CD8-positive, alpha-beta memory T cell (primary cell): ENCODE measurements around the gene FBXW12. TPM values are rescaled to one million over a fixed set of nuclear protein-coding genes. Genes with fewer than 3 reads are reported as not detected.
"Not testable (repeated sequence)": the region's sequence is repeated elsewhere in the genome, so short reads cannot be mapped to it uniquely, and the experiment has no call there.

ENCODE experiments used
- CTCF ChIA-PET: fragments of 350-600 bp; sonication (Branson Sonifier 250); formaldehyde crosslinking; loops from one replicate; lab custom pipeline; 2021; ENCODE audit warnings: antibody characterized with exemption; lab: Charles Lee
- POLR2A ChIA-PET: fragments of 350-600 bp; sonication (Branson Sonifier 250); formaldehyde crosslinking; loops from one replicate; lab custom pipeline; 2021; ENCODE audit warnings: antibody characterized with exemption; lab: Charles Lee
- DNase-seq, 5 donors: peaks; one replicate each; pipeline versions ENCODE4 v3.0.0 to v3.0.0-alpha.2; 2020 to 2022; ENCODE audit warnings: mixed read lengths in 1 of 5
- H3K27ac ChIP-seq: one replicate; pipeline ENCODE4 v1.7.0; 2013; ENCODE audit warnings: low read depth, mild to moderate bottlenecking, low read length, moderate library complexity
- H3K27me3 ChIP-seq: 2 replicates; pipeline ENCODE4 v1.7.0; 2013; ENCODE audit warnings: low read length, mild to moderate bottlenecking; ENCODE audit not compliant: insufficient read depth, poor library complexity, severe bottlenecking
- H3K36me3 ChIP-seq: 2 replicates; pipeline ENCODE4 v1.7.0; 2013; ENCODE audit warnings: mild to moderate bottlenecking, low read length, moderate library complexity; ENCODE audit not compliant: insufficient read depth
- H3K4me1 ChIP-seq: 2 replicates; pipeline ENCODE4 v1.7.0; 2013; ENCODE audit warnings: mild to moderate bottlenecking, low read length, moderate library complexity; ENCODE audit not compliant: insufficient read depth
- H3K4me3 ChIP-seq: 2 replicates; pipeline ENCODE4 v1.7.0; 2013; ENCODE audit warnings: mild to moderate bottlenecking, low read length
- H3K9me3 ChIP-seq: 2 replicates; pipeline ENCODE4 v1.7.0; 2013; ENCODE audit warnings: mild to moderate bottlenecking, low read length
- H3K27ac Mint-ChIP-seq, 8 donors: one replicate each; pipeline ENCODE4 v1.8.0; 2020 to 2021; ENCODE audit warnings: mixed read lengths in 8 of 8, mild to moderate bottlenecking in 6 of 8, inconsistent platforms in 3 of 8, moderate library complexity in 3 of 8
- H3K27me3 Mint-ChIP-seq, 2 donors: one replicate each; pipeline ENCODE4 v1.8.0; 2020 to 2021; ENCODE audit warnings: mixed read lengths in 2 of 2, mild to moderate bottlenecking in 1 of 2, moderate library complexity in 1 of 2
- H3K36me3 Mint-ChIP-seq, 3 donors: one replicate each; pipeline ENCODE4 v1.8.0; 2020 to 2021; ENCODE audit warnings: mixed read lengths in 3 of 3, inconsistent platforms in 1 of 3, mild to moderate bottlenecking in 1 of 3
- H3K4me1 Mint-ChIP-seq, 3 donors: one replicate each; pipeline ENCODE4 v1.8.0; 2020 to 2021; ENCODE audit warnings: mixed read lengths in 3 of 3, inconsistent platforms in 1 of 3, mild to moderate bottlenecking in 1 of 3
- H3K4me3 Mint-ChIP-seq, 7 donors: one replicate each; pipeline ENCODE4 v1.8.0; 2020 to 2021; ENCODE audit warnings: mixed read lengths in 7 of 7, mild to moderate bottlenecking in 6 of 7, moderate library complexity in 4 of 7, inconsistent platforms in 2 of 7
- H3K9me3 Mint-ChIP-seq, 5 donors: one replicate each; pipeline ENCODE4 v1.8.0; 2020 to 2022; ENCODE audit warnings: mixed read lengths in 5 of 5, mild to moderate bottlenecking in 3 of 5, moderate library complexity in 2 of 5, inconsistent platforms in 1 of 5
- polyA plus RNA-seq: library from polyadenylated mRNA; unstranded; fragments of 300-500 nt; fragmentation: Illumina TruSeq; gene quantifications from one replicate; pipeline ENCODE4 v1.2.3, GENCODE V29; 2021
- total RNA-seq, 2 experiments: library from RNA; stranded (reverse); gene quantifications; one replicate each; pipeline ENCODE4 v1.2.3, GENCODE V29; 2021

FBXW12 gene
- total RNA-seq (not detected), polyA plus RNA-seq (not detected)

DNA sequence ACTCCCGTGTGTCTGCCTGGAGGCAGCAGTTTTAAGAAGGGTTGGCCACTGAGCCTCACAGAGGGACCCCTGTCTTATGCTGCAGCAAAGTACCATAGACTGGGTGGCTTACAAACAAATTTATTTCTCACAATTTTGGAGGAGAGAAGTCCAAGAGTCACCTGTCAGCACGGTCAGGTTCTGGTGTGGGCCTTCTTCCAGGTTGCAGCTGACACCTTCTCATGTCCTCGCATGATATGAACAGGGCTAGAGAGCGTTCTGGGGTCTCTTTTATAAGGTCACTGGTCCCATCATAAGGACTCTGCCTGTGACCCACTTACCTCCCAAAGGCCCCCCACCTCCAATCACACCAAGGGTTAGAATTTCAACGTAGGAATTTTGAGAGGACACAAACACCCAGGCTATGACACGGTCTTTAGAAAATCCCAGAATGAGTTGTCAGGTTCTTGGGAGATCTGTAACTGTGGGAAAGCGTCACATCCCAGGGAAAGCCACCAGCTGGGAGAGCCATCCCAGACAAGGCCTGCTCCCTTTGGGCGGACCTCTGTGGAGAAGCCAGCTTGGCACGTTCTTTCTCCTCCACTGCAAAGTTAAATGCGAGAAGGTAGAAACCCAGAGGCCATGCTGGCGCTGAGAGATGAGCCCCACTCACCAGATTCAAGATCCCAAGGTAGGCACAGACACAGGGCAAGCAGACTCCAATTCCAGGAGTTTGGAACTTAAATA, at the start of gene FBXW12:
Gene FBXW12 (plus strand): TSS at position 569 of the 726 bp plus-strand sequence. CDS start 549 bp downstream, outside the sequence.
- no peak within 1 kb of the TSS for H3K27ac ChIP-seq
- no peaks in the 10 kb centered on the region for H3K9me3 ChIP-seq
- H3K27me3 Mint-ChIP-seq = peaks cover 0 to 1% of the 10 kb centered on the region in 2 donors
- H3K4me1 ChIP-seq = no peaks in the 10 kb centered on the region
- CTCF ChIA-PET = interaction anchor here (1.2 kb wide), 1 partner anchor 64 kb away, joined by 4 read pairs; no protein-coding TSS in a partner anchor
- no peak within 1 kb of the TSS for H3K4me3 Mint-ChIP-seq
- DNase-seq = no peak
- H3K36me3 Mint-ChIP-seq = no peaks in the 10 kb centered on the region
- no peaks in the 10 kb centered on the region for H3K9me3 Mint-ChIP-seq
- POLR2A ChIA-PET = no interaction called here
- no peaks in the 10 kb centered on the region for H3K4me1 Mint-ChIP-seq
- H3K27me3 ChIP-seq = no peaks in the 10 kb centered on the region
- H3K36me3 ChIP-seq = no peaks in the 10 kb centered on the region
- H3K4me3 ChIP-seq = no peak within 1 kb of the TSS
- H3K27ac Mint-ChIP-seq = peak within 1 kb of the TSS in 1 of 8 donors; percentile 2

GRCh38 chr3:48331706-48332435, 40.1 kb upstream of the FBXW12 start:
- CTCF ChIA-PET, POLR2A ChIA-PET: not testable (repeated sequence)

GRCh38 chr3:48333346-48334245, 38.4 kb upstream of the FBXW12 start, which contains the start of gene SPINK8:
TSS of gene SPINK8 (minus strand) at chr3:48333661. CDS start at chr3:48328341, 5,320 bp downstream.
- CTCF ChIA-PET = not testable (repeated sequence)
- POLR2A ChIA-PET = interaction anchor here (0.6 kb wide), 1 partner anchor 16 kb away, joined by 5 read pairs; no protein-coding TSS in a partner anchor
- H3K27me3 Mint-ChIP-seq = peaks cover 26 to 41% of the 10 kb centered on the region in 2 donors

More at GRCh38 chr3:48331706-48332435, 40.1 kb upstream of the FBXW12 start:
- not testable (repeated sequence) for H3K4me1 Mint-ChIP-seq, H3K9me3 ChIP-seq, H3K27me3 ChIP-seq, H3K4me3 Mint-ChIP-seq, H3K4me3 ChIP-seq, H3K27ac Mint-ChIP-seq, H3K4me1 ChIP-seq, H3K36me3 Mint-ChIP-seq, DNase-seq, H3K9me3 Mint-ChIP-seq, H3K36me3 ChIP-seq, H3K27ac ChIP-seq
- peaks cover 16 to 42% of the 10 kb centered on the region in 2 donors for H3K27me3 Mint-ChIP-seq

DNA sequence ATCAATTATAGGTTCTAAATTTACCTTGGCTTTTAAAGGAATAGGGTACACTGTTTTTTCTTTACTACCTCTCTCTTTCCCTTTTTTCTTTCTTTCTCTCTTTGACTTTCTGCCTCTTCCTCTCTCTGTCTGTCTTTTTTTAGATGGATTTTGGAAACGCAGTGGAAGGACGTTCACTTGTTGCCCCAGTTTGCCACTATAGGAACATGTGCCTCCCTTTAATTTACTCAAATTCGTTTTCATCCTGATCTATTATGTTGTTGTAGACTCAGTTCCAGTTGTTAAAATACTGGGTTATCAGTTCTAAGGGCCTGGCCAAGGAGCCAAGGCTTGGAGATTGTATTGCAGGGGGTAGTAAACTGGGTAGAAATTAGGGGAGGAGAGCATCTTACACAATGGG, 37.4 kb upstream of the FBXW12 start:
- Histone ChIP-seq H3K27me3 (no peaks in the 10 kb centered on the region), H3K9me3 (no peaks in the 10 kb centered on the region), H3K4me3 (no peak overlapping the region), H3K4me1 (no peaks in the 10 kb centered on the region), H3K36me3 (no peaks in the 10 kb centered on the region), H3K27ac (no peak overlapping the region)
- no peaks in the 10 kb centered on the region for H3K36me3 Mint-ChIP-seq
- CTCF ChIA-PET = no interaction called here
- no peak for DNase-seq
- no peak overlapping the region for H3K27ac Mint-ChIP-seq
- H3K4me3 Mint-ChIP-seq = no peak overlapping the region
- H3K27me3 Mint-ChIP-seq = peaks cover 26 to 41% of the 10 kb centered on the region in 2 donors
- POLR2A ChIA-PET = no interaction called here
- H3K4me1 Mint-ChIP-seq = no peaks in the 10 kb centered on the region
- H3K9me3 Mint-ChIP-seq = no peaks in the 10 kb centered on the region

More at GRCh38 chr3:48333346-48334245, 38.4 kb upstream of the FBXW12 start, which contains the start of gene SPINK8:
- H3K4me3 ChIP-seq, H3K4me1 ChIP-seq, H3K36me3 Mint-ChIP-seq, H3K36me3 ChIP-seq, H3K27ac ChIP-seq, H3K27me3 ChIP-seq, H3K9me3 Mint-ChIP-seq, DNase-seq, H3K4me3 Mint-ChIP-seq, H3K4me1 Mint-ChIP-seq, H3K9me3 ChIP-seq: not testable (repeated sequence)
- peak within 1 kb of the TSS in 1 of 8 donors; percentile 3 for H3K27ac Mint-ChIP-seq

DNA sequence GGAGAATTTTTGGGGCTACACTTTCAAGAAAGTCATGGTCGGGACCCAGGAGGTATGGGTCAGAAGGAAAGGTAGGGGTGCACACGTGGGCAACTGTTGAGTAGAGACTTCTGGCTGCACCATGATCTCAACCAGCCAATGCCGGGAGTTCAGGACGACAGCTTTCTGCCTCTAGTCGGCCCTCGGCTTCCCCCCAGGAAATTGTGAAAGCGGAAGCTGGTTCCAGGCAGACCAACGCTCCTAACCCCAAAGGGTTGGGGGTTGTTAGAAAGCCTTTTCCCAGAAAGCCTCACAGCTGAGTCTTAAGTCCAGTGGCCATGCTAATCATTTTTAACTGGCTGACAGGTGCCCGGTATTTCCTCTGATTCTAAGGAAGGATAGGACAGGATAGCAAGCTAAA, 36.7 kb upstream of the FBXW12 start:
- H3K27ac Mint-ChIP-seq, H3K36me3 Mint-ChIP-seq, H3K4me3 Mint-ChIP-seq, H3K27me3 ChIP-seq, H3K4me3 ChIP-seq, H3K27ac ChIP-seq, H3K9me3 Mint-ChIP-seq, H3K9me3 ChIP-seq, DNase-seq, H3K4me1 ChIP-seq, H3K36me3 ChIP-seq, H3K4me1 Mint-ChIP-seq, CTCF ChIA-PET: not testable (repeated sequence)
- peaks cover 26 to 41% of the 10 kb centered on the region in 2 donors for H3K27me3 Mint-ChIP-seq
- POLR2A ChIA-PET = interaction anchor here (0.6 kb wide), 1 partner anchor 1607 kb away, joined by 3 read pairs; no protein-coding TSS in a partner anchor

DNA sequence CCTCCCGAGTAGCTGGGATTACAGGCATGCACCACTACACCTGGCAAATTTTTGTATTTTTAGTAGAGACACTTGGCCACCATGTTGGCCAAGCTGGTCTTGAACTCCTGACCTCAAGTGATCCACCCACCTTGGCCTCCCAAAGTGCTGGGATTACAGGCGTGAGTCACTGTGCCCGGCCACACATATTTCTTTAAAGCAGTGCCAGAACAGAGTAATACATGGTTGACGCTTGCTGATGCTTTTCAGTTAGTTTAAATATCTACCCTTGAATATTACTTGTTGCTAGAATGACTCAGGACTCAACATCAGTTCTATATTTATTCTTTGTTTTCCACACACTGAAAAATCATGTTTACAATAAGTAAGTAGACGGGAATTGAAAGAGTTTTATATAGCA, 34.5 kb upstream of the FBXW12 start:
- DNase-seq, H3K27ac Mint-ChIP-seq, H3K27me3 ChIP-seq, H3K9me3 Mint-ChIP-seq, POLR2A ChIA-PET, CTCF ChIA-PET, H3K4me3 ChIP-seq, H3K4me1 Mint-ChIP-seq, H3K36me3 ChIP-seq, H3K36me3 Mint-ChIP-seq, H3K9me3 ChIP-seq, H3K4me1 ChIP-seq, H3K27ac ChIP-seq, H3K4me3 Mint-ChIP-seq: not testable (repeated sequence)
- peaks cover 25 to 36% of the 10 kb centered on the region in 2 donors for H3K27me3 Mint-ChIP-seq

DNA sequence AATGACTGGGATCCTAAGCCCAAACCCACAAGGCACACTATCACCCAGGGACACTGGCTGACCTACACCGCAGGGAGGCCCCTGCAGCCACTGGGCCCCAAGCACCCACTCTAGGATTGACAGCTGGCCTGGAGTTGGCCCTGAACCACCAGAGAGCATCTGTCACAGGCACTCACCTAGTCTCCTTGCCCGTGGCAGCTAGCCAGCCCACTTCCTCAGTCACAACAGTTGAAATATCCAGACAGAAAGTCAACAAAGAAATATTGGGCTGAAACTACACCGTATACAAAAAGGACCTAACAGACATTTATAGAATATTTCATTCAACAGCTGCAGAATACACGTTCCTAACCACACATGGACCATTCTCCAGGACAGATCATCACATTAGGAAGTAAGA, 33.4 kb upstream of the FBXW12 start:
- Histone ChIP-seq H3K27me3 (no peaks in the 10 kb centered on the region), H3K27ac (no peak overlapping the region), H3K4me3 (no peak overlapping the region), H3K36me3 (no peaks in the 10 kb centered on the region), H3K9me3 (no peaks in the 10 kb centered on the region), H3K4me1 (no peaks in the 10 kb centered on the region)
- ChIA-PET CTCF (interaction anchor here (1.4 kb wide), 1 partner anchor 62 kb away, joined by 5 read pairs; no protein-coding TSS in a partner anchor), POLR2A (interaction anchor here (0.7 kb wide), 1 partner anchor 37 kb away, joined by 3 read pairs; no protein-coding TSS in a partner anchor)
- no peaks in the 10 kb centered on the region for H3K36me3 Mint-ChIP-seq
- no peak overlapping the region for H3K27ac Mint-ChIP-seq
- H3K9me3 Mint-ChIP-seq = no peaks in the 10 kb centered on the region
- DNase-seq = no peak
- H3K4me3 Mint-ChIP-seq = no peak overlapping the region
- no peaks in the 10 kb centered on the region for H3K4me1 Mint-ChIP-seq
- peaks cover 25 to 28% of the 10 kb centered on the region in 2 donors for H3K27me3 Mint-ChIP-seq
